CD4-positive, alpha-beta T cell treated with Interleukin-6 at 100 ng/mL for 8 hours (primary cell): Measurements from ENCODE around the gene NHERF1.

Source experiments
- DNase-seq: peaks from one replicate; pipeline ENCODE4 v3.0.0-alpha.2; 2020; ENCODE audit warnings: mixed read lengths, low spot score

The NHERF1 gene

DNA sequence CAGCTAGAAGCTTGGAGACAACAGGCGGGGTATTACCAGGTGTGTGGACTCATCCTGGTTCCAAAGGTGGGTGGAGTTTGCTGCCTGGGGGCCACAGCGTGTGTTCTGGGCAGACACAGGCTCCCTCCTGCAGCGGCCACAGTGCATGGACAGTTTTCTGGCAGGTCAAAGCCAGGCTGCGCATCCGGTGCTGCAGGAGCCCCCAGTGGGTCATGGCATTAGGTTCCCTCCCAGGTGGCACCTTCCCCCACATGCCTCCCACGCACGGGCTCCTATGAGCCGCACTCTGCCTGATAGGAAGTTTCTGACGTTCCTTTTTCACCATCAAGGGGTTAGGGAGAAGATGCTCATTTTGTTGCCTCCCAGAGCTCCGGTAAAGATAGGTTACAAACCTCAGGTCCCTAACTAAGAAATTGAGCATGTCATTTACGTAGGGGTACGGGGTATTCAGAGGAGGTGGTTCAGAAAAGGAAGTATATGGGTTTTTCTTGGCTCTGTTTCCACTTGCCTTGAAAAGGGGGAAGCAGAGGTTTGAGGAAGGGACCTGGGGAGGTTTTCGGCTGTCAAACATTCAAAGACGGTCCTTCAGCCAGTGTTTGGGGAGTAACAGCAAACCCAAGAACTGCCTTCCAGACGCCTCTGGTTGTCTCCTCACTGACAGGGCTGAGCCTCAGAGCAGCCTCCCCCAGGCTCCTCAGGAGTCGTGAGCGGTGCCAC is 60.4 kb downstream of the NHERF1 start:
- DNase-seq, result no peak

DNA sequence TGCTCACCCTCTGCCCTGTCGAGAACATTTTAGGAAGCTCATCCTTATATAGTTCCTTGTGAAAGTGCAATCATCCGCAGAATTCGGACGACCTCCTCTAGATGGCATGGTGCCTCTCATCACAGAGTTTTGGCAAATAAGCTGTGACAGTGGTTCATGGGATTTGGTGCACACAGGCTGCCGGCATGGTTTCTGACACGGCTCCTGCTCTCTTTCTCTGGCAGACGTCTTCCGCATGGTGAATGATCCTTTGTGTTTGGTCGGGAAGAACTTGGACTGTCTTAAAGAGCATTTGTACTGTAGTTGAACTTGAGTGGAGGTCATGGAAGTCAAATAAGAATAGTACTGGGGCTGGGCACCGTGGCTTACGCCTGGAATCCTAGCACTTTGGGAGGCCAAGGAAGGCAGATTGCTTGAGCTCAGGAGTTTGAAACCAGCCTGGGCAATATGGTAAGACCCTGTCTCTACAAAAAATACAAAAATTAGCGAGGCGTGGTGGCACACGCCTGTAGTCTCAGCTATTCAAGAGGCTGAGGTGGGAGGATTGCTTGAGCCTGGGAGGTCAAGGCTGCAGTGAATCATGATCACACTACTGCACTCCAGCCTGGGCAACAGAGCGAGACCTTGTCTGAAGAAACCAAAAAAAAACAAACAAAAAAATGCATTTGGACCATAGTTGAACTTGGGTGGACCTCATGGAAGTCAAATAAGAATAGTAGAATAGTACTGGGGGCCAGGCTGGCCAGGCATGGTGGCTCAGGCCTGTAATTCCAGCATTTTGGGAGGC is 62.5 kb downstream of the NHERF1 start:
- no peak for DNase-seq

DNA sequence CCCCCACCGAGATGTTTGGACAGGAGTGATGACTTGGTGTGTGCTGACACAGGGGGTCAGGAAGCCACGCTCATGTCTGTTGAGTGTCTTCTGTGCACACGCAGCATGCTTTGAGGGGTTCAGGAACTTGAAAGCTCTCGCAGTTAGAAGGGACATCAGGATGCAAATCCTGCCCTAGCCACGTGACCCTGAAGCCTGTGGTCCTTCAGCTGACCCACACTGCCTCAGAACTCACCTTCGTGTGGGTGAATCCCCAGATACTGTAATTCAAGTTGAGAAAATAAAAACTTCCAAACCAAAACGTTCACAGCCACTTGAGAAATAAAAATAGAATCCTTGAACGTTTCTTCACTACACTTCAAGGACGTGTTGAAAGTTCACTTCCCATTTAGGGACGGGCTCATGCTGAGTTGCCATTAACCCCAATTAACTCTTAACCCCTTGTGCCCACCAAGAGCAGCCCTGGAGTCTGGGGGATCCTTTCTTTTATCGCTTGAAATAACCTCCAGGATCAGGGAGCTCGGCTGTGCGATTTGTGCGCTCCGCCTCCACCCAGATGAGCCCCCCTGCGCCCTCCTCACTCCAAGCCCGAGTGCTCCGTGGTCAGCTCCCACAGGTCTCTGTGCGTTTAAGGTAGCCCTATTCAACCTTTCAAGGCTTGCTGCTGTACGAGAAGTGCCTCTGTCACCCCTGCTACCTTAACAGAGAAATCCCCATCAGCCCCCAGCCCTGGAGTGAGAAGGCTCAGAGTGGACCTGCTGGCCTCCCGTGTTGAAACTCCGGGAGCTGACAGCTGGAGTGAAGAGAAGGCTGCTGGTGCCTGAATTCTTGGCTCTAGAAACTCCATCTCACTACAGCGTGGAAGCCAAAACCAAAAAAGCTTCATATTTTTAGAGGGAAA is 63.9 kb downstream of the NHERF1 start:
- DNase-seq, result no peak

DNA sequence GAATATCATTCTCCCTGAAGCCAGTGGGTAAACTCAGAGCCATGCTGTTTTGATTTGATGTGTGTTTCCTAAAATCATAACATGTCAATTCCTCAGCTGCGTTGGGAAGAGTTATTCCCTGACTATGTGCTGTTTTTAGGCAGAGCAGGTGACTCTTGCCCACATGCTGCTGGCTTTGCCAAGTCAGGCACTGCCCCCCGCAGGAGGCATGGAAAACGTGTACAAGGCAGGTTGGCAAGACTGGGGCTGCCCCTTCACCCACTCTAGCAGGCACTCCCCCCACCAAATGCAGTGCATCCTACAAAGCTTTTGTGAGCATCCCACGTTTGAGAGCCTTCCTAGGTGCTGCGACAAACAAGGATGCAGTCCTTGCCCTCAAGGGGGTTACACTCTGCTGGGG is 66.0 kb downstream of the NHERF1 start:
- no peak for DNase-seq

DNA sequence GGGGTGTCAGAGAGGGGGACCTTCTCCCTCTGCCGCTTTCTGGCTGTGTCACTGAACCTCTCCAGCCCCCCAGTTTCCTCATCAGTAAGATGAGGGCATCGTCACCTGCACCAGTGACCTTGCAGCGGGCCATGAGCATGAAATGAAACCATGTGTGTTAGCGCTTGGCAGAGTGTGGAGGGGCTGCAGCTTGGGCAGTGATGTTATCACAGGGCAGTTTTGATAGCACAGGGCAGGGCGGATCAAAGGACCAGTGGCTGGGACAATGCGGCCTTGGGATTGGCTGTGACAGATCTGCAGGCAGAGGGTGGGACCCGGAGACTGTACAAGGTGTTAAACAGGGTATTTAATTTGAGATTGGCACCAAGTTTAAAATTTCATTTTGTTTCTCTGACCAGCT is 66.6 kb downstream of the NHERF1 start:
- DNase-seq, result no peak

DNA sequence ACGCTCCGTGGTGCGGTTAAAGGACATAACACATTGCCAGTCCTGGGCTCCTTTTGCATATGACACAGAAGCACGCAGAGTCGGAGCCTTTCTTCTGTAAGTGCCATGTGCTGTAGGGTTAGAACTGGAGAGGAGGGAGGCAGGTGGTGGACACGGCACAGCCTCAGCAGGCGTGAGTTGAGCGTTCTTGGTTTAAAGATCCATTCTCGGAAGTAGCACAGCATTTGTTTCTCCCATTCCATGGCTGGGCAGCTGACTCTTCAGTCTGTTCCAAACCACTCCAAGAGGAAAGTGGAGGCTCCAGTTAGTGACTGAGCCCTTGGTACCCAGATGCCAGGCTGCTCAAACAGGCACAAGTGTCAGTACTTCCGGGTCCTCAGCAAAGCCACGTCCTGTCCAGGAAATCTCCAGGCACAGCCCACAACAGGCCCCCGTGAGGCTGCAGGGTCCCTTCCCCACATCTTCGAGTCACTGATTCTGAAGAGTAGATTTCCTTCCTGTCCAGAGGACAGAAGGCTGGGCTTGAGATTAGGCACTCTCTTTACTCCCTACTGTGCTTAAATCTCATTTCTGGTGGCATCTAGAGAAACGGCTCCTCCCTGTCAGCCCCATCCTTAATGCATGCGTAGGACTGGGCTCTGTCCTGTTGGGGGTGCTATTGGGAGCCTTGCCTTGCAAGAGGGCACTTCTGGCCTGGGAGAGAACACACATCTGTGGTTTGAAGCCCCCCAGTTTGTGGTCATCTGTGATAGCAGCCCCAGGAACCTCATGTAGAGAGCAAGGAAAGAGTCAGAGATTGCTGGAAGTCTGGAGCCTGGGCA is 67.3 kb downstream of the NHERF1 start:
- DNase-seq, result no peak

DNA sequence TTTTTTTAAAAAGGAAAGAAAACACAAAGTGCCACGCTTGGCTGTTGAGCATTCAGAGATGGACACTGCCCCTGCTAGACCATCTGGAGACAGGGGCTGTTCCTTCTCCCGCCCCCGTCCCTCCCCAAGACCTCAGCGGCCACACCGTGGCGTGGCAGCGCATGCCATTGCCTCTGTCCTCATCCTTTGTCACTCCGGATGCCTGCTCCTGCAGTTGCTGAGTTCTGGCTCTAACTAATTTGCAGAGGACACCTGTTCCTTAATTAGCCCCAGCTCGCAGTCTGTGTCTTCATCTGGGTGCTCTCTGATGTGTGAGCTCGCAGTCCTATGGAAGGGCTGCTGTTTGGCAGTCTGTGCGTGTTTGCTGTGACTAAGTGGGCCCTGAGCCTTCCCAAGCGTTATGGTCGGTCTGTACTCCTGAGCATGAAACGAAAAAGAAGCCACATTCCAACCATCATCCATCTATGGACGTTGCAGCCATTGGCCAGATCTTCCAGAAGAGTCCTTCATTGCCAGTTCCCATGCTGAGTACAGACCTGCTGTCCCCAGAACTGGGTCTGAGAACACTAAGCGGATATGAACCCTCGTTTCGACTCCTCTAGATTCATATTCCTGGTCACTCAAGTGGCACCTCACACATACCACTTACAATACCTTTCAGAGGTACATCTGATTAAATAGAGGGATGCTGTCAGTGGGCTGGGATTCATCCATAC is 68.6 kb downstream of the NHERF1 start:
- no peak for DNase-seq

DNA sequence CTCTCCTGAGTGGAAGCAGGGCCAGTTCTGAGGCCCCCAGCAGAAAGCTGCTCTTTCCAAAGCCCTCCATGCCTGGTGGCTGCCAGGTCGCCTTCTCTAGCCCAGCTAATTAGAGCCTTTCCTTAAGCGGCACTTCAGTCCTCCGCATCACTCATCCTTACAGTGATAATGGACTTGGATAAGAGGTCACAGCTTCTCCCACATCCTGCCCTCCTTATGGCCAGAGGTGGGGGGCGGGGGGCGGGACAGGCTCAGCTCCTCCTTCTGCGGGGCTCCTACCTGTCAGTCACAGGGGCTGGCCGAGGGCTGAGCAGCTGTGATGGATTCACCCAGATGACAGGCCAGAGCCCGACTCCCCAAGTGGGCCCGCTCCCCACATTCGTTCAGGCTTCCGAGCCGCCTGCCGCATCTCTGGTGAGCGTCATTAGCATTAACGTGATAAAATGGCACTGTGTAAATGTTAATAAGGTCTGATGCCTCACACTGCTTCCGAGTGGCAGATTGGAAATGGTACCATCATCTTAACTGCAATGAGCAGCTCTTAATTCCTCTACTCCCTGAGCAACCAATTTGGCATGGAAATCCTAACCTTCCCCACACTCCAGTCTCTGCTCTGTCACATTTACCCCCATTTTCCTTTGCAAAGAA is 70.0 kb downstream of the NHERF1 start:
- no peak for DNase-seq
